ENCODE results near the gene CACTIN. TPM values are rescaled to one million over a fixed set of nuclear protein-coding genes. Genes with fewer than 3 reads are reported as not detected.
"Not testable (repeated sequence)": the region's sequence is repeated elsewhere in the genome, so short reads cannot be mapped to it uniquely, and the experiment has no call there.

CACTIN gene
- total and polyA plus RNA-seq, 4 donors: 11.0 to 32.6 (median 27.9) TPM

- Histone ChIP-seq H3K4me1 (ENCODE audit: control insufficient read depth, insufficient read depth, low read length) (no peaks in the 10 kb centered on the region), H3K27me3 (ENCODE audit: control insufficient read depth, insufficient read depth, low read length) (peaks cover 3% of the 10 kb centered on the region), H3K4me3 (ENCODE audit: low read depth, low read length) (no peak overlapping the region), H3K36me3 (ENCODE audit: control insufficient read depth, insufficient read depth, low read length) (peaks cover 4% of the 10 kb centered on the region), H3K27ac (ENCODE audit: low read depth, low read length) (no peak overlapping the region), H3K9me3 (ENCODE audit: control insufficient read depth, insufficient read depth, low read length) (no peaks in the 10 kb centered on the region)
- WGBS (ENCODE audit: insufficient coverage): 90% methylated on average over 9 of the region's 9 CpGs
- no peak for DNase-seq (ENCODE audit: low read depth in 4 of 6, low spot score in 6 of 6)
Observed at GRCh38 chr19:3591876-3592613, 34.5 kb downstream of the CACTIN start.

GRCh38 chr19:3590991-3591659, 35.5 kb downstream of the CACTIN start:
- no peaks in the 10 kb centered on the region for H3K9me3 ChIP-seq (ENCODE audit: control insufficient read depth, insufficient read depth, low read length)
- peaks cover 12% of the 10 kb centered on the region for H3K27me3 ChIP-seq (ENCODE audit: control insufficient read depth, insufficient read depth, low read length)
- no peak for DNase-seq (ENCODE audit: low read depth in 4 of 6, low spot score in 6 of 6)
- no peak overlapping the region for H3K27ac ChIP-seq (ENCODE audit: low read depth, low read length)
- H3K4me3 ChIP-seq (ENCODE audit: low read depth, low read length): no peak overlapping the region
- peaks cover 3% of the 10 kb centered on the region for H3K4me1 ChIP-seq (ENCODE audit: control insufficient read depth, insufficient read depth, low read length)
- 89% methylated on average over 8 of the region's 8 CpGs for WGBS (ENCODE audit: insufficient coverage)
- H3K36me3 ChIP-seq (ENCODE audit: control insufficient read depth, insufficient read depth, low read length): peaks cover 4% of the 10 kb centered on the region

- H3K9me3 ChIP-seq (ENCODE audit: control insufficient read depth, insufficient read depth, low read length): no peaks in the 10 kb centered on the region
- peaks cover 22% of the 10 kb centered on the region for H3K27me3 ChIP-seq (ENCODE audit: control insufficient read depth, insufficient read depth, low read length)
- WGBS (ENCODE audit: insufficient coverage): 92% methylated on average over 22 of the region's 22 CpGs
- DNase-seq (ENCODE audit: low read depth in 4 of 6, low spot score in 6 of 6): no peak
- no peak overlapping the region for H3K27ac ChIP-seq (ENCODE audit: low read depth, low read length)
- peaks cover 9% of the 10 kb centered on the region for H3K4me1 ChIP-seq (ENCODE audit: control insufficient read depth, insufficient read depth, low read length)
- H3K4me3 ChIP-seq (ENCODE audit: low read depth, low read length): no peak overlapping the region
- H3K36me3 ChIP-seq (ENCODE audit: control insufficient read depth, insufficient read depth, low read length): peaks cover 4% of the 10 kb centered on the region
Observed at GRCh38 chr19:3589949-3590348, 36.6 kb downstream of the CACTIN start.

GRCh38 chr19:3589439-3589838, 37.2 kb downstream of the CACTIN start:
- H3K9me3 ChIP-seq (ENCODE audit: control insufficient read depth, insufficient read depth, low read length): no peaks in the 10 kb centered on the region
- DNase-seq (ENCODE audit: low read depth in 4 of 6, low spot score in 6 of 6): no peak
- H3K4me3 ChIP-seq (ENCODE audit: low read depth, low read length): no peak overlapping the region
- H3K27ac ChIP-seq (ENCODE audit: low read depth, low read length): no peak overlapping the region
- peaks cover 9% of the 10 kb centered on the region for H3K4me1 ChIP-seq (ENCODE audit: control insufficient read depth, insufficient read depth, low read length)
- peaks cover 27% of the 10 kb centered on the region for H3K27me3 ChIP-seq (ENCODE audit: control insufficient read depth, insufficient read depth, low read length)
- WGBS (ENCODE audit: insufficient coverage): 88% methylated on average over 7 of the region's 11 CpGs
- H3K36me3 ChIP-seq (ENCODE audit: control insufficient read depth, insufficient read depth, low read length): peaks cover 4% of the 10 kb centered on the region

GRCh38 chr19:3586707-3587346, 39.8 kb downstream of the CACTIN start:
- DNase-seq (ENCODE audit: low read depth in 4 of 6, low spot score in 6 of 6): no peak
- Histone ChIP-seq H3K4me3 (ENCODE audit: low read depth, low read length) (no peak overlapping the region), H3K27ac (ENCODE audit: low read depth, low read length) (no peak overlapping the region), H3K27me3 (ENCODE audit: control insufficient read depth, insufficient read depth, low read length) (peaks cover 29% of the 10 kb centered on the region), H3K36me3 (ENCODE audit: control insufficient read depth, insufficient read depth, low read length) (peaks cover 4% of the 10 kb centered on the region), H3K4me1 (ENCODE audit: control insufficient read depth, insufficient read depth, low read length) (peaks cover 9% of the 10 kb centered on the region), H3K9me3 (ENCODE audit: control insufficient read depth, insufficient read depth, low read length) (no peaks in the 10 kb centered on the region)
- 63% methylated on average over 28 of the region's 31 CpGs for WGBS (ENCODE audit: insufficient coverage)

GRCh38 chr19:3586127-3586626, 40.4 kb downstream of the CACTIN start:
- peaks cover 9% of the 10 kb centered on the region for H3K4me1 ChIP-seq (ENCODE audit: control insufficient read depth, insufficient read depth, low read length)
- peaks cover 29% of the 10 kb centered on the region for H3K27me3 ChIP-seq (ENCODE audit: control insufficient read depth, insufficient read depth, low read length)
- no peak overlapping the region for H3K4me3 ChIP-seq (ENCODE audit: low read depth, low read length)
- H3K27ac ChIP-seq (ENCODE audit: low read depth, low read length): no peak overlapping the region
- no peak for DNase-seq (ENCODE audit: low read depth in 4 of 6, low spot score in 6 of 6)
- no peaks in the 10 kb centered on the region for H3K9me3 ChIP-seq (ENCODE audit: control insufficient read depth, insufficient read depth, low read length)
- peaks cover 4% of the 10 kb centered on the region for H3K36me3 ChIP-seq (ENCODE audit: control insufficient read depth, insufficient read depth, low read length)
- WGBS (ENCODE audit: insufficient coverage): 27% methylated on average over 9 of the region's 16 CpGs

GRCh38 chr19:3585301-3586126, 41.1 kb downstream of the CACTIN start, which contains the start of gene GIPC3:
TSS of gene GIPC3 (plus strand) at chr19:3585478. CDS start at chr19:3585598, 120 bp downstream.
- H3K36me3 ChIP-seq (ENCODE audit: control insufficient read depth, insufficient read depth, low read length): peaks cover 4% of the 10 kb centered on the region
- DNase-seq (ENCODE audit: low read depth in 4 of 6, low spot score in 6 of 6): no peak
- peaks cover 9% of the 10 kb centered on the region for H3K4me1 ChIP-seq (ENCODE audit: control insufficient read depth, insufficient read depth, low read length)
- no peaks in the 10 kb centered on the region for H3K9me3 ChIP-seq (ENCODE audit: control insufficient read depth, insufficient read depth, low read length)
- peaks cover 29% of the 10 kb centered on the region for H3K27me3 ChIP-seq (ENCODE audit: control insufficient read depth, insufficient read depth, low read length)
- H3K27ac ChIP-seq (ENCODE audit: low read depth, low read length): no peak within 1 kb of the TSS
- WGBS (ENCODE audit: insufficient coverage): 5% methylated on average over 84 of the region's 84 CpGs
- no peak within 1 kb of the TSS for H3K4me3 ChIP-seq (ENCODE audit: low read depth, low read length)

- peaks cover 29% of the 10 kb centered on the region for H3K27me3 ChIP-seq (ENCODE audit: control insufficient read depth, insufficient read depth, low read length)
- H3K4me1 ChIP-seq (ENCODE audit: control insufficient read depth, insufficient read depth, low read length); H3K36me3 ChIP-seq (ENCODE audit: control insufficient read depth, insufficient read depth, low read length); H3K27ac ChIP-seq (ENCODE audit: low read depth, low read length); DNase-seq (ENCODE audit: low read depth in 4 of 6, low spot score in 6 of 6); H3K9me3 ChIP-seq (ENCODE audit: control insufficient read depth, insufficient read depth, low read length); H3K4me3 ChIP-seq (ENCODE audit: low read depth, low read length): not testable (repeated sequence)
- WGBS (ENCODE audit: insufficient coverage): 100% methylated on average over 3 of the region's 15 CpGs
Observed at GRCh38 chr19:3584036-3584802, 42.4 kb downstream of the CACTIN start.
